GM12878 (cell line): ENCODE measurements around the gene TMEM179B. TPM values are rescaled to one million over a fixed set of nuclear protein-coding genes. Genes with fewer than 3 reads are reported as not detected.

ENCODE experiments used
- ATAC-seq: fragments of 200-7000 bp; cut with Tn5 transposase; 3 replicates; pipeline ENCODE4 v1.9.1; 2020; ENCODE audit warnings: mild to moderate bottlenecking, moderate library complexity
- BruUV-seq: library from RNA; stranded (reverse); fragments of 400-500 nt; replicated peaks from 2 replicates; lab custom pipeline; 2021; lab: Mats Ljungman, UMichigan
- CTCF ChIA-PET: fragments of 300-600 bp; sonication (Branson Sonifier 250); formaldehyde crosslinking; extraction: SDS; loops from one replicate; lab custom pipeline; 2021; ENCODE audit warnings: inconsistent platforms; lab: Yijun Ruan, JAX
- POLR2A ChIA-PET: fragments of 350-600 bp; formaldehyde crosslinking; extraction: SDS; loops from one replicate; lab custom pipeline; 2021; ENCODE audit warnings: inconsistent platforms; lab: Charles Lee
- RAD21 ChIA-PET: fragments of 300-600 bp; sonication (Branson Sonifier 250); formaldehyde crosslinking; loops from one replicate; lab custom pipeline; 2023; ENCODE audit warnings: antibody characterized with exemption; ENCODE audit not compliant: unreplicated experiment; lab: Charles Lee
- SMC1A ChIA-PET: fragments of 300-600 bp; sonication (Branson Sonifier 250); formaldehyde crosslinking; loops from one replicate; lab custom pipeline; 2023; ENCODE audit not compliant: unreplicated experiment, uncharacterized antibody; lab: Charles Lee
- DNase-seq: peaks from one replicate; pipeline ENCODE4 v3.0.0-alpha.2; 2011; ENCODE audit warnings: low read depth, low spot score
- FAIRE-seq: peaks from 3 replicates; lab custom pipeline; 2011; peaks lifted over from hg19 to GRCh38; lab: Jason Lieb, UNC
- H2AFZ ChIP-seq: 2 replicates; pipeline ENCODE4 v1.6.0; 2011; ENCODE audit warnings: low read depth, low read length, control low read depth; ENCODE audit not compliant: control insufficient read depth
- H3K27ac ChIP-seq: 2 replicates; pipeline ENCODE4 v1.5.1; 2011; ENCODE audit warnings: control low read depth; ENCODE audit not compliant: control insufficient read depth, insufficient read depth
- H3K27me3 ChIP-seq, 2 experiments: replicated peaks in 1 of 2; 2 replicates each; pipeline versions ENCODE4 v1.6.0 to v1.6.1; 2011; ENCODE audit warnings: low read length in 1 of 2; ENCODE audit not compliant: control insufficient read depth in 2 of 2, insufficient read depth in 2 of 2
- H3K36me3 ChIP-seq, 2 experiments: 2 replicates each; pipeline ENCODE4 v1.5.1; 2011; ENCODE audit warnings: low read length in 1 of 2; ENCODE audit not compliant: control insufficient read depth in 2 of 2, insufficient read depth in 2 of 2
- H3K4me1 ChIP-seq: 2 replicates; pipeline ENCODE4 v1.6.1; 2011; ENCODE audit warnings: mild to moderate bottlenecking, low read length, moderate library complexity, mixed read lengths; ENCODE audit not compliant: control insufficient read depth, insufficient read depth
- H3K4me2 ChIP-seq: 2 replicates; pipeline ENCODE4 v1.6.0; 2011; ENCODE audit warnings: control low read depth; ENCODE audit not compliant: control insufficient read depth, insufficient read depth
- H3K4me3 ChIP-seq: fragments of 200-600 bp; sonication (generic); 2 replicates; pipeline ENCODE4 v1.5.1; 2016
- H3K79me2 ChIP-seq: 2 replicates; pipeline ENCODE4 v1.6.0; 2011; ENCODE audit warnings: low read length; ENCODE audit not compliant: control insufficient read depth, insufficient read depth
- H3K9ac ChIP-seq: 2 replicates; pipeline ENCODE4 v1.8.0; 2011; ENCODE audit warnings: low read length, control low read depth, mixed read lengths; ENCODE audit not compliant: control insufficient read depth, insufficient read depth
- H3K9me3 ChIP-seq: replicated peaks from 3 replicates; pipeline ENCODE4 v1.5.1; 2011; ENCODE audit warnings: mild to moderate bottlenecking, low read length; ENCODE audit not compliant: control insufficient read depth, insufficient read depth
- H4K20me1 ChIP-seq: 2 replicates; pipeline ENCODE4 v1.6.0; 2011; ENCODE audit not compliant: control insufficient read depth, insufficient read depth
- CUX1 ChIP-seq: IDR thresholded peaks from 2 replicates; pipeline ENCODE4 v1.6.1; 2012; ENCODE audit warnings: improper control_type of control experiment, low read depth, low read length; ENCODE audit not compliant: insufficient replicate concordance
- JUND ChIP-seq: IDR thresholded peaks from 2 replicates; pipeline ENCODE4 v1.6.1; 2012; ENCODE audit warnings: low read depth, mild to moderate bottlenecking, low read length, improper control_type of control experiment, moderate library complexity
- RB1 ChIP-seq: fragments of 450-650 bp; formaldehyde crosslinking; IDR thresholded peaks from 2 replicates; pipeline ENCODE4 v1.6.1; 2017; ENCODE audit warnings: mild to moderate bottlenecking, borderline replicate concordance
- REST ChIP-seq: IDR thresholded peaks from 2 replicates; pipeline ENCODE4 v1.6.1; 2012; ENCODE audit warnings: mild to moderate bottlenecking, low read depth, low read length
- SIX5 ChIP-seq: IDR thresholded peaks from 2 replicates; pipeline ENCODE4 v1.6.1; 2011; ENCODE audit warnings: mild to moderate bottlenecking, low read depth, low read length, moderate library complexity; ENCODE audit not compliant: severe bottlenecking
- WGBS: methylation state at CpG from one replicate; pipeline ENCODE4 v1.1.6; 2016; ENCODE audit warnings: low lambda C conversion rate; ENCODE audit not compliant: insufficient replicate concordance, insufficient coverage; ENCODE audit errors: missing lambda C conversion rate; 5-methylcytosine and 5-hydroxymethylcytosine counted together
- in situ Hi-C: fragments of 300-500 bp; cut with MboI; formaldehyde crosslinking; loops from 9 replicates; pipeline ENCODE4 v1.14.3; 2018; ENCODE audit warnings: mixed read lengths
- intact Hi-C: fragments of 100-400 bp; cut with micrococcal nuclease; formaldehyde crosslinking; loops from one replicate; pipeline ENCODE4 v1.14.2; 2022; ENCODE audit not compliant: unreplicated experiment
- polyA plus RNA-seq, 11 experiments: library from polyadenylated mRNA; depleted of rRNA in 4 of 11; unstranded in 6 of 11; stranded (reverse) in 5 of 11; fragments of >200 nt; fragmentation: Nextera tagmentation in 4 of 11; fragmentation: Illumina TruSeq in 1 of 11; extraction: Ambion mirVana in 4 of 11; extraction: Trizol in 1 of 11; gene quantifications; 1 replicate in 1 of 11; 2 replicates in 10 of 11; pipeline versions ENCODE4 v1.2.1 to v1.2.3, GENCODE V29; 2011 to 2016; ENCODE audit warnings: inconsistent platforms in 2 of 11, missing spikeins in 2 of 11, low read depth in 1 of 11
- total RNA-seq, 4 experiments: library from RNA; depleted of rRNA in 3 of 4; stranded (reverse); fragments of >200 nt in 3 of 4; fragmentation: Illumina TruSeq in 1 of 4; extraction: Trizol in 1 of 4; gene quantifications; 2 replicates each; pipeline versions ENCODE4 v1.2.1 to v1.2.3, GENCODE V29; 2013 to 2021

Gene TMEM179B
- total and polyA plus RNA-seq, 10 of the 15 experiments (the other 5 are each of a cell fraction or from before 2014, with no cell fraction given): 21.7 to 82.4 (median 42.0) TPM

GRCh38 chr11:62774407-62774806 lies 12.8 kb upstream of the TMEM179B start:
- no peak overlapping the region for H3K9ac ChIP-seq
- H3K4me3 ChIP-seq: no peak overlapping the region
- WGBS: 87% methylated on average over 6 of the region's 6 CpGs
- peaks cover 12% of the 10 kb centered on the region for H3K79me2 ChIP-seq
- no peaks in the 10 kb centered on the region for H4K20me1 ChIP-seq
- intact Hi-C loops (loop anchor here (5.0 kb wide), 1 partner anchor 47 kb away; the partner anchor contains the start of genes HNRNPUL2 and TTC9C), in situ Hi-C loops (no loop called here)
- RAD21 ChIA-PET: interaction anchor here (0.7 to 0.9 kb wide), 2 partner anchors 17 to 93 kb away, joined by 3 to 4 read pairs; no protein-coding TSS in a partner anchor
- no peak overlapping the region for H3K27ac ChIP-seq
- peaks cover 17% of the 10 kb centered on the region for H3K4me1 ChIP-seq
- no peaks in the 10 kb centered on the region for H3K27me3 ChIP-seq
- POLR2A ChIA-PET: interaction anchor here (0.7 to 1.6 kb wide), 6 partner anchors 8 to 153 kb away, joined by 3 to 7 read pairs (median 4); partner anchors contain the start of gene B3GAT3
- DNase-seq: no peak
- no TSS peak for BruUV-seq
- CTCF ChIA-PET: interaction anchor here (1.0 to 9.6 kb wide), 3 partner anchors 12 to 89 kb away, joined by 4 to 85 read pairs (median 5); partner anchors contain the start of genes POLR2G and TMEM179B
- no peak for ATAC-seq
- SMC1A ChIA-PET: interaction anchor here (1.2 to 4.8 kb wide), 4 partner anchors 10 to 107 kb away, joined by 3 to 22 read pairs (median 4); partner anchors contain the start of gene POLR2G
- FAIRE-seq: no peak
- H3K4me2 ChIP-seq: no peak overlapping the region
- peaks cover 4 to 13% of the 10 kb centered on the region in 2 experiments; a peak in 2 of 4 replicates for H3K36me3 ChIP-seq
- no peak overlapping the region for H2AFZ ChIP-seq
- H3K9me3 ChIP-seq: no peaks in the 10 kb centered on the region
- TF ChIP-seq REST: no peak
- no peak for TF ChIP-seq CUX1
- no peak for TF ChIP-seq JUND
- no peak for TF ChIP-seq RB1
- no peak for TF ChIP-seq SIX5
